ENCODE measurements around the gene SPRY1. TPM values are rescaled to one million over a fixed set of nuclear protein-coding genes. Genes with fewer than 3 reads are reported as not detected.

The SPRY1 gene
- total and polyA plus RNA-seq, 2 experiments from 2014 or later: 29.7 to 43.9 TPM

- peaks cover 11% of the 10 kb centered on the region for H3K4me1 ChIP-seq (ENCODE audit: low read depth)
- no peaks in the 10 kb centered on the region for H3K27me3 ChIP-seq
- no peak overlapping the region for H3K4me3 ChIP-seq
- no peak for DNase-seq (ENCODE audit: low read depth in 1 of 2, low spot score in 1 of 2)
- H3K36me3 ChIP-seq: no peaks in the 10 kb centered on the region
- no peak overlapping the region for H3K27ac ChIP-seq
- TF ChIP-seq, protein P1, sequence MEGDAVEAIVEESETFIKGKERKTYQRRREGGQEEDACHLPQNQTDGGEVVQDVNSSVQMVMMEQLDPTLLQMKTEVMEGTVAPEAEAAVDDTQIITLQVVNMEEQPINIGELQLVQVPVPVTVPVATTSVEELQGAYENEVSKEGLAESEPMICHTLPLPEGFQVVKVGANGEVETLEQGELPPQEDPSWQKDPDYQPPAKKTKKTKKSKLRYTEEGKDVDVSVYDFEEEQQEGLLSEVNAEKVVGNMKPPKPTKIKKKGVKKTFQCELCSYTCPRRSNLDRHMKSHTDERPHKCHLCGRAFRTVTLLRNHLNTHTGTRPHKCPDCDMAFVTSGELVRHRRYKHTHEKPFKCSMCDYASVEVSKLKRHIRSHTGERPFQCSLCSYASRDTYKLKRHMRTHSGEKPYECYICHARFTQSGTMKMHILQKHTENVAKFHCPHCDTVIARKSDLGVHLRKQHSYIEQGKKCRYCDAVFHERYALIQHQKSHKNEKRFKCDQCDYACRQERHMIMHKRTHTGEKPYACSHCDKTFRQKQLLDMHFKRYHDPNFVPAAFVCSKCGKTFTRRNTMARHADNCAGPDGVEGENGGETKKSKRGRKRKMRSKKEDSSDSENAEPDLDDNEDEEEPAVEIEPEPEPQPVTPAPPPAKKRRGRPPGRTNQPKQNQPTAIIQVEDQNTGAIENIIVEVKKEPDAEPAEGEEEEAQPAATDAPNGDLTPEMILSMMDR (IDR thresholded peaks at IDR 0.05; ENCODE audit: low read depth, low read length): no peak
- no peaks in the 10 kb centered on the region for H3K9me3 ChIP-seq (ENCODE audit: low read depth)
Measured at GRCh38 chr4:123411514-123411913, 14.9 kb downstream of the SPRY1 start.

DNA sequence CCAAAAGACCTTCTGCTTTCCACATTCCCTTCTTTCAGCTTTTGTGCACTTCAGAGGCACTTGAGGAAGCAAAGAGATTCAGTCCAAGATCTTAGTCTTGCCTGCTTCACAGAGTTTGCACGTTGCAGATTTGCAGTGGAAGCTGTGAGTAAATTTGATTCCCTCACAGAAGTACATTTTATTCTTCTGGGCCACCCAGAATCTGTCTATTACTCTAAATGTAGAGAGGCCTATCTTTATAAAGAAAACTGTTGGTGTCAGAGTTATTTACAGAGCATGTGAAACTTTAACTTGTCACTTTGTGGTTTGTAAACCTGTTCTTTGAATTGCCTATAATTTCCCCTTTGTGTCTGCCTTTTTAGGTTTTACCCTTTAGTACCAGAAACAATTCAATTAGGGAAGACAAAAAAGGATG, 15.5 kb downstream of the SPRY1 start:
- Histone ChIP-seq H3K9me3 (ENCODE audit: low read depth) (no peaks in the 10 kb centered on the region), H3K4me3 (no peak overlapping the region), H3K4me1 (ENCODE audit: low read depth) (peaks cover 11% of the 10 kb centered on the region), H3K36me3 (no peaks in the 10 kb centered on the region), H3K27ac (peak overlapping the region; percentile 27), H3K27me3 (no peaks in the 10 kb centered on the region)
- no peak for DNase-seq (ENCODE audit: low read depth in 1 of 2, low spot score in 1 of 2)
- TF ChIP-seq, protein P1 (IDR thresholded peaks at IDR 0.05; ENCODE audit: low read depth, low read length): no peak

GRCh38 chr4:123412700-123413512, 16.3 kb downstream of the SPRY1 start:
- no peak for DNase-seq (ENCODE audit: low read depth in 1 of 2, low spot score in 1 of 2)
- Histone ChIP-seq H3K4me1 (ENCODE audit: low read depth) (peaks cover 12% of the 10 kb centered on the region), H3K27ac (no peak overlapping the region), H3K9me3 (ENCODE audit: low read depth) (no peaks in the 10 kb centered on the region), H3K4me3 (no peak overlapping the region), H3K27me3 (no peaks in the 10 kb centered on the region), H3K36me3 (no peaks in the 10 kb centered on the region)
- TF ChIP-seq, protein P1 (IDR thresholded peaks at IDR 0.05; ENCODE audit: low read depth, low read length): no peak

- H3K27ac ChIP-seq: no peak overlapping the region
- H3K4me3 ChIP-seq: no peak overlapping the region
- TF ChIP-seq, protein P1 (IDR thresholded peaks at IDR 0.05; ENCODE audit: low read depth, low read length): no peak
- peaks cover 23% of the 10 kb centered on the region for H3K4me1 ChIP-seq (ENCODE audit: low read depth)
- H3K9me3 ChIP-seq (ENCODE audit: low read depth): no peaks in the 10 kb centered on the region
- no peak for DNase-seq (ENCODE audit: low read depth in 1 of 2, low spot score in 1 of 2)
- no peaks in the 10 kb centered on the region for H3K27me3 ChIP-seq
- H3K36me3 ChIP-seq: no peaks in the 10 kb centered on the region
Measured at GRCh38 chr4:123415576-123415975, 19.0 kb downstream of the SPRY1 start.

DNA sequence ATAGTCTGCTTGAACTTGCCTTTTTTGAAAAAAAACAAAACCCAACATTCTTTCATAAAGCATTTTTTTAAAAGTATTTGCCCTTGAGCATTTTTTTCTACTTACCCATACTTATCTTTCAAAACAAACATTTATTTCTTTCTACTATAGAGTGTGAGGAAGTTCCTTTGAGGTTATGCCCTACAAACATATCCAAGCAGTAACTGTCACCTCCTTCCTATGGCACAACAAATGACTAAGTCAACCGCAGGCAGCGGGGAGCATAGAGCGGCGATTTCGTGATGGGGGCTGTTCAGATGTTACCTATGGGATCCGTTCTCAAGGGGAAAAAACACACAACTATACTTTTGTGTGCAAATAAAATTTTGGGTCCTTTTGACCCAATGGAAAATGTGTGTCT, 19.4 kb downstream of the SPRY1 start:
- H3K27ac ChIP-seq: no peak overlapping the region
- H3K36me3 ChIP-seq: no peaks in the 10 kb centered on the region
- TF ChIP-seq, protein P1 (IDR thresholded peaks at IDR 0.05; ENCODE audit: low read depth, low read length): no peak
- H3K9me3 ChIP-seq (ENCODE audit: low read depth): no peaks in the 10 kb centered on the region
- H3K4me1 ChIP-seq (ENCODE audit: low read depth): peaks cover 23% of the 10 kb centered on the region
- DNase-seq (ENCODE audit: low read depth in 1 of 2, low spot score in 1 of 2): peak in 1 of 2 donors; percentile 61
- H3K27me3 ChIP-seq: no peaks in the 10 kb centered on the region
- H3K4me3 ChIP-seq: no peak overlapping the region
